Anterior cingulate cortex (tissue), 58 donors: ENCODE data around the gene KXD1.
A peak's percentile ranks its signal among the peaks of the same experiment; 100 is the strongest.
"Not testable (repeated sequence)": the region's sequence is repeated elsewhere in the genome, so short reads cannot be mapped to it uniquely, and the experiment has no call there.

ENCODE experiments used
- DNase-seq, 58 donors: peaks; one replicate each; lab custom pipeline; 2025; lab: John Stamatoyannopoulos, UW

Gene KXD1

DNA sequence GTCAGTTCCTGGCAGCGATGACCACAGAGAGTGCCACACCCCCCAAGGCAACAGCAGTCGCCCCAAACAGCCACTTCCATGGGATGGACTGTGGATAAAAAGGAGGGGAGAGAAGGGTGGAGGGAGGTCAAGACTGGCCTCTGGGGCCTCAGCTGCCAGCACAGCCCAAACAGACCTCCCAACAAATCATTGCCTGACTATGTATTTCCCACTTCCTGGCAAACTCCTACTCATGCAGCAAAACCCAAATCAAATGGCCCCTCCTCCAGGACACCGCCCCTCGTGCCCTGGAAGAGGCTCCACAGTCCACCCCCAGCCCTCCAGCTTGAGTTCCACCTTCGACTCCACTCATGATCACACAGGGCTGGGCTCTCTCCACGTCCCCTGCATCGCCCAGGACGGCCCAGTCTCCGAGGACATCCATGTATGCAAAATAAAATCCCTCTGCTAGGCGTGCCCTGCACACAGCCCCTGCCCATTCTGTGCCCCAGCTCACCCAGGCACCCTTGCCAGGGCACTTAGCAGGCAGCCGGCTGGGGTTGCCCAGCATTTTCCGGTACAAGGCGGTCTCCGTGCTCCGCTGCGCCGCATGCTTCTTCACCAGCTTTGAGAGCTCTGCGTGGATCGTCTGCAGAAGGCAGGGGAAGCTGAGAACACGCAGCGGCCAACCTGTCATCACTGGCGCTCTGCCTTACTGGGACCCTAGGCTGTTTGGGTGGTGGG, 25.3 kb upstream of the KXD1 start:
- no peak for DNase-seq

DNA sequence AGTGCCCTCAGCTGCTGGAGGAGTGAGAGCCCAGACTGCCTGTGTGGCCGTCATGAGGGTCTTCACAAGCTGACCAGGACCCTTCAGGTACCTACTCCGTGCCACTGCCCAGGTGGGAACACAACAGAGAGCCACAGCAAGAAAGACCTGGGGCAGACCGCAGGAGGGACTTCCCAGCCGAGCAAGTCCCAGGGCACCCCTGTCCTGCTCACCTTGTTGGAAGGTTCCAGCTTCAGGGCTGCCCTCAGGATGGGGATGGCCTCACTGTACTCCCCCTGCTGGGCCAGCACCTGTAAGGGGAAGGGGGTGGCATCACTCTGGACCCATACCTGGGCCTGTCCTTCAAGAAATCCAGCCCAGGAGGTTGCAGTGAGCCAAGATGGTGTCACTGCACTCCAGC, 24.6 kb upstream of the KXD1 start:
- DNase-seq: no peak

DNA sequence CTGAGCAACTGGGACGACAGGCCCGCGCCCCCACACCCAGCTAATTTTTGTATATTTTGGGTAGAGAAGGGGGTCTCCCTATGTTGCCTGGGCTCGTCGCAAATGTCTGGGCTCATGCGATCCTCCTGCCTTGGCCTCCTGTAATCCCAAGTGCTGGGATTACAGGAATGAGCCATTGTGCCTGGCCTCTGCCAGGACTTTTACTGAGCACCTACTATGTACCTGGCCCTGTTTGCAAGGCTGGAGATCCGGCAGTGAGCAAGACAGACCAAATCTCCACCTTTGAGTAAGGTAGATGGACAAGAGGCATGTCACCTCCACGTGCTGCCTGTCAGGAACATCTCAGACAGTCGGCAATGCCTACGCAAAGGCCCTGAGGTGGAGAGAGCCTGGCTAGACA, 21.2 kb upstream of the KXD1 start:
- DNase-seq: no peak

DNA sequence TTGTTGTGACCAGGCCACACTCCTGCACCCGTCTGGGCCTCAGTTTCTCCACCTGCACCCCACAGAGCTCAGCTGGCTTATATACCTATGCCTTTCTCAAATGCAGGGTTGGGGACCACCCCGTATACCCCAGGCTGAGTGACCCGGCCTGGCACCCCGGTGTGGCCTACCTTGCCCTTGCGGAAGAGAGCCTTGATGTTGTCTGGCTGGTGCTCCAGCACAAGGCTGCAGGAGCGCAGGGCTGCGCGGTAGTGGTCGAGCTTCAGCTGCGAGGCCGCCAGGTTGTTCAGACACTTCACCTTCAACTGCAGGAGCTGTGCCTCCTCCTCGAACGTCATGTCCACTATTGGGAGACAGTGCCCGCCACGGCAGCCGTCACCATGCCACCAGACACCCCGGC, 20.2 kb upstream of the KXD1 start:
- DNase-seq: no peak

DNA sequence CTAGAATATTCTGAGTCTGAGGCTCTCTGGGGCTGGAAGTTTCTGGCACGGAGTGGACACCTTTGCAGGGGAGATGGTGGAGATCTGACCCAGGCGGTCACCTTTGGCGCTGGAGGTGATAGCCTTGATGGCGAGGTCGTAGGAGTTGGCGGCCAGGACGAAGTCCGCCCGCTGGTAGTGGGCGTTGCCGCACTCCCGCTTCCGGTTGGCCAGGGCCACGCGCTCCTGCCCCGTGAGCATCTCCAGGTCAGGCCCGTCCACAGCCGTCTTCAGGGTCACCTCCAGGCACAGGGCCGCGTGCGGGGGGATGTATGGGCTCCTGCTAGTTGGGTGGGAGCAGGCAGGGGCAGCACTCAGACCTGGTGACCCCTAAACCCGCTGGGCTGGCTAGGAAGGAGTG, 19.6 kb upstream of the KXD1 start:
- DNase-seq: no peak

DNA sequence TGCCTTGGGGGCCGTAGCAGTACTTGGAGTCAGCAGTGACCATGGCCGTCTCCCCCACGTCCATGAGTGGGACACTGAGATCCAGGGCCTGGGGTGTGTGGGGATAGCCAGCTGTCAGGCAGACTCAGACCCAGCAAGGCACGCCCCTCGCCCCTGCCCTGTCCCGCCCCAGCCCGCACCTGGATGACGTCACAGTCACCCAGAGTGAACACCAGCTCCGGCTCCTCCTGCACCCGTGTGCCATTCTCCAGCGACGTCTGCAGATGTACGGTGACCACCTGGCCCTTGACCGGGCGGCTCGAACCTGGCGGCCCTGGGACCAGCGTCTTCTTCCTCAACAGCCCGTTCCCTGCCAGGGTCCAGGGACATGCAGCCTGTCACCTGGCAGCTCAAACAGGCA, 18.3 kb upstream of the KXD1 start:
- no peak for DNase-seq

DNA sequence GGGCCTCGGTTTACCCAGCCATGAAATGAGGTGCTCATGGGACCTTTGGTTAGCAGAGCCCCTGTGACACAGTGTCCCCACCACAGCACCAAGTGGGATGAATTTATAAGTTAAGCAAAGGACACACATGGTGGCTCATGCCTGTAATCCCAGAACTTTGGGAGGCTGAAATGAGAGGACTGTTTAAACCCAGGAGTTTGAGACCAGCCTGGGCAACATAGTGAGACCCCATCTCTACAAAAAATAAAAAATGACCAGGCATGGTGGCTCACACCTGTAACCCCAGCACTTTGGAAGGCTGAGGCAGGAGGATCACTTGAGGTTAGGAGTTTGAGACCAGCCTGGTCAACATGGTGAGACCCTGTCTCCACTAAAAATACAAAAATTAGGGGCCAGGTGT, 17.5 kb upstream of the KXD1 start:
- DNase-seq: not testable (repeated sequence)

DNA sequence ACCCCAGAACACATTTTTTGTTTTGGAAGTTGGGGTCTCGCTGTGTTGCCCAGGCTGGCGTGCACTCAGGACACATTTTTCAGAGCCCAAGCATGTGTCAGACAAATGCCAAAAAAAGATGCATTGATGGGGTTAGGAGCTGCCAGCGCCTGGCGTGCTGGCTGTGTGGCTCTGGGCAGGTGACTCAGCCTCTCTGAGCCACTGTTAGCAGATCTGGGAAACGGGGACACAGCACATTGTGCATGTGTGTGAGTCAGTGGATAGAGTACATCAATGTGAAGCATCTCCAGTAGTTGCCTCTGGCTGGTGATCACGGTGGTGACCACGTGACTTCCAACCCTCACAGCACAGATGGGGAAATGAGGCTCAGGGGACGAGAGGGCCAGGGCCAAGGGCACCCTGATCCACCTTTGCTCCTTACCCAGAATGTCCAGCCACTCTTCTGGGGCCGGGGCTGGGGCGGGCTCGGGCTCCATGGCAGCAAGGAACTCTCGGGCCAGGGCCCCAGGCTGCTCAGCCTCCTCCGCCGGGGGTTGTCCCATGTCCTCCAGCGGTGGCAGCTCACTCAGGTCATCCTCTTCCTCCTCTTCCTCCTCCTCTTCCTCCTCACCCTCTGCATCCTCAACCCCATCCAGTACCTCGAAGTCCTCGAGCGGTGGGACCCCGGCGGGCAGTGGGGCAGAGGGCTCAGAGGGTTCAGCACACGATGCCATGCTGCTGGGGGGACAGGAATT, 16.2 kb upstream of the KXD1 start:
- DNase-seq: peak in 4 of 58 donors; percentile 6 to 49 (median 8)

DNA sequence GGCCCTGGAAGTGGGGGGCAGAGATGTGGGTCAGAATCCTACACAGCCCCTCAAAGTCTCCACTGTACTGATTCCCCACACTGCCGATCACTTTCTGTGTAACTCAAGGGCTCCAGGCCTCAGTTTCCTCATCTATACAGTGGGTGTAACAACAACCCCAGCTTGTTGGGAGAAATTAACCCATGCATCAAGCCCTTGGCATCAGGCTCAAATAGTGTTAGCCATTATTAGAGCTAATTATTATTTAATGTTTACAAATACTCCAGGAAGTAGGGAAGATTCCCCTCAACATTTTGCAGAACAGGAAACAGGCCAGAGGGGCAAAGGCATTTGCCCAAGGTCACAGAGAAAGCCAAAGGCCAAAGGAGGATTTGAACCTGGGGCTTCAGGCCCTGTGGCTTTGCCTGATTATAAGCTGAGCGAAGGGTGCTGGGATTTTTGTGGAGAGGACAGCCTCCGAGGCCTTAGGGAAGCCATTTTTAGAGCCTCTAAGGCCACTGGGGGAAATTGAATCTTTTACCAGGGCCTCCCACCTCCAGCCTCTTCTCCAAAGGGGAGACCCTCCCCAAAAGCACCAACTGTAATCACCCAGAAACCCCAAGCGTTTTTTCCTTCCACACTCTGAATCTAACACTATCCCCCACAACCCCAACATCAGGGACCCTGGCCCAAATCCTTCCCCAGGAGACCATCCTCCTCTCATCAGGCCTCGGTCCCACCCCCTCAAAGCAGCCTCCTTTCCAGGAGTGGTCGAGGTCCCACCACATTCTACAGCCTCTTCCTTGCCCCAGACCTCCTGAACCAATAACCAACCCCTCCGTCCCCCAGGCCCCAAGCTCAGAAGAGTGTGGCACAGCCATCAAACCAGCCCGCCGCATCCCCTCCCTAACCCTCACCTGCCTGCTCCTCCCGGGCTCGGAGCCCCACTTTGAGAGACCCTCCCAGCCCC, 15.4 kb upstream of the KXD1 start:
- DNase-seq: peak in 2 of 58 donors; percentile 12 to 52

DNA sequence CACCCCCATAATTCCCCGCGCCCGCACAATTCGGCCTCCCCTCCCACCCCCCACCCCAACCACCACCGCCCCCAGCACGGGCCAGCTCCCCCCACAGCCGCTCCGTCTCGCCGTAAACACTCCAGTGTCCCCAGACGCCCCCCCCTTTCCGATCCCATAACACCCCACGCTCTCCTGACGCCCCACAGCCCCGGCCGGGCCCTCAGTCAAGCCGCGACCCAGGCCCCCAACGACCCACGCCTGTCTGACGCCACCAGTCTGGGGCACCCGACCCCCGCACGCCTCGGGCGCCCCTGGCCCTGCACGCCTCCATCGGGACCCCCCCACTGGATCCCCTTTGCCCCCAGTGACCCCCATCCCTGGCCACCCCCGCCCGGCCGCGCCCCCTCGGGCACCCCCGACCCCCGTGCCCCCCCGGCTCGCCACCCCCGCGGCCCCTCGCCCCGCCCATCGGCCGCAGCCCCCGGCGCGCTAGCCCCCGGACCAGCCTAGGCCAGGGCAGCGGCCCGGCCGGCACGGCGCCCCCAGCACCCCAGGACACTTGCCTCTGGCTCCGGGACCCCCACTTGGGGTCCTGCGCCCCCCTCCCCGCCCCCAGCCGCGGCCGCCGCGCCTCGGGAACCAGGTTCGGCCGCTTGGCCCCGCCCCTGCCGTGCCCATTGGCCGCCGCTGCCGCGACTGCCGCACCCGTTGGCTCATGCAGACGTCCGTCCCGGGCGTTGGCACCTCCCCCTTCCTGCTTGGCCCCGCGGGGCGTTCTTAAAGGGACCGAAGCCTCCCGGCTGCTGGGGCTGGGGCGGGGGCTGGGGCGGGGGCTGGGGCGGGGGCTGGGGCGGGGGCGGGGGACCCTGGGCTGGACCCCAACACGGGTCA, 14.5 kb upstream of the KXD1 start, which contains the start of gene FKBP8:
FKBP8 (minus strand) TSS at position 633 of the 873 bp plus-strand sequence. CDS start 1,603 bp downstream, outside the sequence.
- DNase-seq: peak; percentile 16 to 96 (median 87)

DNA sequence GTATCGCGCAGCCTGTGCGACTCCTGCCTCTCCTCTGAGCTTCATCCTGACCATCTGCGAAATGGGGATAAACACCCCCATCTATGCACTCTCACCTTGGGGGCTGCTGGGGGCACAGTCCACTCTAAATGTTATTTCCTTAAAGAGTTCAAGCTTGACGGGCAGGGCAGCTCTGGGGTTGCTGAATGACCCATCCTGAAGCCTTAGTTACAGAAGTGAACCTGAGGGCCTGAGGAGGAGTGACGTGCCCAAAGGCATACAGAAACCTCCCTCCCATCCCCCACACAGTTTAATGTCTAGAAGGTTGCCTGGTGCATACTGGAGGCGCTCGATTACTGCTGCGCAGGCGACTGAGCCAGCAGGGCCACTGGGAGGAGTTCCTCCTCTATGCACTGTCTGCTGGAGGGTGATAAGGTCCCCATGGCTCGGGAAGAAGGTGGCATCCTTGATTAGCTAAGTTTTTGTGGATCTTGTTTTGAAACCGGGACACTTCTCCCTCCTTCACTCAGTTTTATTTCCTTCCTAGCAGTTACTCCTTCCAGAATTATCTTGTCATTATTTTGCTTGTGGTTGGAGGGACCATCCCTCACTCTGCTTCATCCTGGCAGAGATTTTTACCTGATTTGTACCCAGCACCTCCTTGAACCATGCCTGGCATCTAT, 13.7 kb upstream of the KXD1 start:
- DNase-seq: peak in 29 of 58 donors; percentile 6 to 66 (median 29)

DNA sequence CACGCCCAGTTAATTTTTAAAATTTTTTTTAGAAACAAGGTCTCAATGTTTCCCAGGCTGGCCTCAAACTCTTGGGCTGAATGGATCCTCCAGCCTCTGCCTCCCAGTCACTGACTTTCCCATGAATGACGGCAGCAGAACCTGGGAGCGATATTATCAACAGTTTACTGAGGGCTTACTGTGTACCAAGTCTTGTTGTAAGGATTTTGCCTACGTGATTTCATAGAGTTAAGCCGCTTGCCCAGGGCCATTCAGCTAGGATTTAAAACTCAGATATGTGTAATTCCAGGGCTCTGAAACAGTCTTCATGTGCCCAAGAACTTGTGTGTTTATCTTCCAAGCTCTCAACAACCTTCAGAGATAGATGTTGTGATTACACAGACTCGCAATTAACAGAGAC, 6.0 kb upstream of the KXD1 start:
- no peak for DNase-seq

DNA sequence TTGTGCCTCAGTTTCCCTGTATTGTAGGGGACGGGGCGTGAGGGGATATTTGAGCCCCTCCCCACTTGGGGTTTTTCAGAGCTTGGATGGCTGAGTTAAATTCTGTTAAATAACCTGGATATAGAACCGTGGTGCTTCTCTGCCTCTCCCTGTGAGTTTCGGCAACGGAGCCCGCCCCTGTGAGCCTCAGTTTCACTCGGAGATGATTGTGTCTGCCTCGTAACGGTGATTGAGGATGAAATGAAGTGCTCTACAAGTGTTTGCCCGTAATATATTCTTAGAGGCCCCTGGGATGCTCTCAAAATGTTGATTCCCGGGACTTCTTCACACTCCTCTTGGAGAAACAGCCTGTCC, 509 bp downstream of the KXD1 start:
- DNase-seq: peak in 1 of 58 donors; percentile 26

DNA sequence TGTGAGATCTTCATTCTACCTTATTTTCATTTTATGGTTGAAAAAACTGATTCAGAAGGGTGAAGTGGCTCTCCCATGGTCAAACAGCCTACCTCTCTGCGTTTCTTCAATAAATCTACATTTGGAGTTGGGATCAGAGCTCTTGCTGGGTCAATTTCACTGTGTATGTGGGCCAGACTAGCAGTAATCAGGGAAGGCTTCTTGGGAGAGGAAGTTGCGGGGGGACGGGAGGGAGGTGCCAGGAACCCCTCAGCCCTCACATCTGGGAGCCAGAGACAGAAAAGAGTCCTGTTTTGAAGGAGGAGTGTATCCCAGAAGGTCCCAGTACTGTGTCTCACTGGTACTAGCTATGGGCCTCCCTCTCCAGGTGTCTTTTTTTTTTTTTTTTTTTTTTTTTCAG, 934 bp downstream of the KXD1 start:
- DNase-seq: no peak

DNA sequence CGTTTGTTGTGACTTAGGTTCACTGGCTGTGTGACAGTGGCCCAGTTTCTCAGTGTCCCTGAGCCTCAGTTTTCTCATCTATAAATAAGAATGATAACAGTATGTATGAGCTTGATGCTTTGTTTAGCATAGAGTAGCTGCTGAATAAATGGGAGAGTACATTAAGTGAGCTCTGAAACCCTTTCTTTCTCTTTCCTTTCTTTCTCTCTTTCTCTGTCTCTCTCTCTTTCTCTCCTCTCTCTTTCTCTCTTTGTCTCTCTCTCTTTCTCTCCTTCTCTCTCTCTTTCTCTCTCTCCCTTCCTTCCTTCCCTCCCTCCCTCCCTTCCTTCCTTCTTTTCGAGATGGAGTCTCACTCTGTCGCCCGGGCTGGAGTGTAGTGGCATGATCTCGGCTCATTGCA, 2.0 kb downstream of the KXD1 start:
- DNase-seq: no peak

DNA sequence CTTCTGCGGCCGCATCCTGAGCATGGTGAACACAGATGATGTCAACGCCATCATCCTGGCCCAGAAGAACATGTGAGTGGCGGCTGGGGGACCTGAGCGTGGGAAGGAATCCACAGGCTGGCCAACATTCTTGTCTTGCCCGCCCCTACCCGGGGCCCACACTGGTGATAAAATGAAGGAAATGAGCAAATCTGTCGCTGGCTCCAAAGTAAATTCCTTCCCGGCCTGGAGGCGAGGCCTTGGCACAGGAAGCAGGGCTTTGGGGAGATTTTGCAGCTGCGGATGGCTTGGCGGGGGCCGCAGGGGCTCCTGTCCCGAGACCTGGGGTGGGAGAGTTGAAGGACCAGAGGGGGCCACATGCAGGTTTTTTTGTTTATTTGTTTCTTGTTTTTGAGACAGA, 4.4 kb downstream of the KXD1 start:
- no peak for DNase-seq

DNA sequence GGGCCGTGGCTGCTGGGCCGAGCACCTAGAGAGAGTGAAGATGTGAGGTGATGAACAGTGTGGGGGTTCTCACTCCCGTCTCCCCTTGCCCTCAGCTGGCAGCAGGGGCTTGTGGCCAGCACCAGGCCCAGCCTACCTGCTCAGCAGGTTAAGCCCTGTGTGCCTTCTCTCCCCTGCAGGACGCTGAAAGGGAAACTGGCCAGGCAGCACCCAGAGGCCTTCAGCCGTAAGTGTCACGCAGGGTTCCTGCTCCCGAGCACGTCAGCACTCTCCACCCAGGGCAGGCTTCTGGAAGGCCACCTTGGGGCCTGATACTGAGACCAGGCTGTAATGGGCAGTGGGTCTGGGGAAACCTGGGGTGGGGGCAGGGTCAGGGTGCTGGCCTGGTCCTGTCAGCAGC, 9.3 kb downstream of the KXD1 start:
- no peak for DNase-seq

DNA sequence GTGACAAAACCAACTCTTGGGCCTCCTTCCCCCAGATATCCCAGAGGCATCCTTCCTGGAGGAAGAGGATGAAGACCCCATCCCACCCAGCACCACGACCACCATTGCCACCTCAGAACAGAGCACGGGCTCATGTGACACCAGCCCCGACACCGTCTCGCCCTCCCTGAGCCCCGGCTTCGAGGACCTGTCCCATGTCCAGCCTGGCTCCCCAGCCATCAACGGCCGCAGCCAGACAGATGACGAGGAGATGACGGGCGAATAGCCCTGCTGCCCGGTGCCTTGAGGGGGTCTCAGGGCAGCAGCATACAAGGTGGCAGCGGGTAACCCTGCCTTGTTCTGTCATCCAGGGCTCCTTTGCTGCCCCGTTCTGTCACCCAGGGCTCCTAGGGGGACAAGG, 10.7 kb downstream of the KXD1 start:
- DNase-seq: no peak

DNA sequence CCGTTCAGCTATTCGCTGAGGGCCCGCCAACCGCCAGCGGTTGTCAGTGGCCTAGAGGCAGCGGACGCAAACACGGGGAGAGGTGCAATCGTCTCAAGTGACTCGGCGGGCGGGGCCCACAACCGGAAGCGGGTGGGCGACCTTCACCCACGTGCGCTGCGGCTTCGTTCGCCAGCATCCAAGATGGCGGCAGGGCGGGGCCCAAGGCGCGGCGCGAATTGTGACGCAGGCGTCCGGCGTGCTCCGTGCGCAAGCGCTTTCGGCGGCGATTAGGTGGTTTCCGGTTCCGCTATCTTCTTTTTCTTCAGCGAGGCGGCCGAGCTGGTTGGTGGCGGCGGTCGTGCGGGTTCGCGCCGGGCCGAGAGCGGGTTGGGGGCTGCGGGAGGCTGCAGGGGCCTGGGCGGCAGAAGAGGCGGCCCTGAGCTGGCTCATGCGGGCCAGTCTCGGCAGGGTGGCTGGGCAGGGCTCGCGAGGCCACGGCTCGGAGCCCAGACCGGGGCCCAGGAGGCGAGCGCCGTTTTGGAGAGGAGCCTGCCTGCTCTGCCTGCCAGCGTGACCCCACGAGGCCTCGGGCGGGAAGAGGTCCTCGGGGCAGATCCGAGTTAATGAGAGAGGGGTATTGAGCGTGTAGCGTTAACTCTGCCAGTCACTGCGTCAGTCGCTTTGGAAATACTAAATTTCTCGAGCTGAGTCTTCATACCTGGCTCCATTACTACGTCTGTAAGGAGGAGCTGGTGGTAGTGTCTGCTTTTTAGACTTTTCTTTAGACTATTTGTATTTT, 14.1 kb downstream of the KXD1 start, which contains the start of gene UBA52:
UBA52 (plus strand) TSS at position 294 of the 781 bp plus-strand sequence. CDS start 1,444 bp downstream, outside the sequence.
- DNase-seq: peak; percentile 71 to 99 (median 95)
